Suprapubic skin (tissue), 4 donors: Measurements from ENCODE around the gene NES. TPM values are rescaled to one million over a fixed set of nuclear protein-coding genes. Genes with fewer than 3 reads are reported as not detected.

Experiments used
- DNase-seq, 2 donors: peaks; one replicate each; pipeline ENCODE4 v3.0.0-alpha.2; 2019; ENCODE audit warnings: low spot score in 2 of 2
- H3K27ac ChIP-seq: fragments of 200-600 bp; sonication (generic); one replicate; pipeline ENCODE4 v1.5.1; 2019
- H3K27me3 ChIP-seq: fragments of 200-600 bp; sonication (generic); one replicate; pipeline ENCODE4 v1.5.1; 2019
- H3K36me3 ChIP-seq: fragments of 200-600 bp; sonication (generic); one replicate; pipeline ENCODE4 v1.5.1; 2019
- H3K4me1 ChIP-seq: fragments of 200-600 bp; sonication (generic); one replicate; pipeline ENCODE4 v1.5.1; 2019
- H3K4me3 ChIP-seq: fragments of 200-600 bp; sonication (generic); one replicate; pipeline ENCODE4 v1.5.1; 2019; ENCODE audit warnings: mild to moderate bottlenecking
- H3K9me3 ChIP-seq: fragments of 200-600 bp; sonication (generic); one replicate; pipeline ENCODE4 v1.5.1; 2019
- CTCF ChIP-seq, 2 donors: fragments of 200-600 bp in 1 of 2; fragments of 450-650 bp in 1 of 2; sonication (generic) in 1 of 2; IDR thresholded peaks; one replicate each; pipeline ENCODE4 v1.5.1; 2016 to 2019; ENCODE audit warnings: antibody characterized with exemption in 2 of 2, mild to moderate bottlenecking in 1 of 2, moderate library complexity in 1 of 2
- EP300 ChIP-seq: sonication (generic); formaldehyde crosslinking; IDR thresholded peaks from one replicate; pipeline ENCODE4 v1.6.1; 2017; ENCODE audit warnings: antibody characterized with exemption
- POLR2A ChIP-seq, 2 donors: fragments of 450-650 bp; IDR thresholded peaks; one replicate each; pipeline ENCODE4 v1.6.1; 2017; ENCODE audit warnings: antibody characterized with exemption in 2 of 2, mild to moderate bottlenecking in 2 of 2, moderate library complexity in 2 of 2
- POLR2AphosphoS5 ChIP-seq, 3 donors: sonication (generic); formaldehyde crosslinking; IDR thresholded peaks; one replicate each; pipeline ENCODE4 v1.6.1; 2017; ENCODE audit warnings: antibody characterized with exemption in 3 of 3
- WGBS: methylation state at CpG from one replicate; pipeline ENCODE4 v1.1.5; 2018; 5-methylcytosine and 5-hydroxymethylcytosine counted together
- total RNA-seq, 4 donors: library from RNA; depleted of rRNA; stranded (reverse); fragments of >200 nt; gene quantifications; one replicate each; pipeline ENCODE4 v1.1.0, GENCODE V29; 2016

The NES gene
- total RNA-seq, 4 donors from 2014 or later: 1.9 to 7.4 (median 4.8) TPM

- Histone ChIP-seq H3K36me3 (no peaks in the 10 kb centered on the region), H3K9me3 (no peaks in the 10 kb centered on the region), H3K4me1 (peaks cover 21% of the 10 kb centered on the region), H3K27me3 (peaks cover 36% of the 10 kb centered on the region), H3K27ac (peak overlapping the region; percentile 64), H3K4me3 (peak overlapping the region; percentile 51)
- no peak for DNase-seq
- 13% methylated on average over 7 of the region's 49 CpGs for WGBS
- no peak for TF ChIP-seq POLR2A (IDR thresholded peaks at IDR 0.05)
- TF ChIP-seq CTCF (IDR thresholded peaks at IDR 0.05): no peak
- no peak for TF ChIP-seq POLR2AphosphoS5 (IDR thresholded peaks at IDR 0.05)
- TF ChIP-seq EP300: no peak
These were observed 940 bp downstream of the NES start for GRCh38 chr1:156676114-156676819.

GRCh38 chr1:156675210-156676113, 1.7 kb downstream of the NES start:
- TF ChIP-seq CTCF (IDR thresholded peaks at IDR 0.05) (no peak), POLR2A (IDR thresholded peaks at IDR 0.05) (no peak), POLR2AphosphoS5 (IDR thresholded peaks at IDR 0.05) (no peak), EP300 (no peak)
- 63% methylated on average over 13 of the region's 18 CpGs for WGBS
- Histone ChIP-seq H3K4me1 (peaks cover 21% of the 10 kb centered on the region), H3K9me3 (no peaks in the 10 kb centered on the region), H3K4me3 (peak overlapping the region; percentile 51), H3K27me3 (peaks cover 30% of the 10 kb centered on the region), H3K27ac (no peak overlapping the region), H3K36me3 (no peaks in the 10 kb centered on the region)
- no peak for DNase-seq

- TF ChIP-seq CTCF (IDR thresholded peaks at IDR 0.05) (no peak), EP300 (no peak), POLR2A (IDR thresholded peaks at IDR 0.05) (no peak), POLR2AphosphoS5 (IDR thresholded peaks at IDR 0.05) (no peak)
- Histone ChIP-seq H3K27me3 (peaks cover 19% of the 10 kb centered on the region), H3K36me3 (no peaks in the 10 kb centered on the region), H3K4me3 (peak overlapping the region; percentile 51), H3K4me1 (peaks cover 30% of the 10 kb centered on the region), H3K9me3 (no peaks in the 10 kb centered on the region), H3K27ac (no peak overlapping the region)
- DNase-seq: no peak
- 65% methylated on average over 6 of the region's 8 CpGs for WGBS
These were observed 3.7 kb downstream of the NES start for GRCh38 chr1:156673387-156674121.

- Histone ChIP-seq H3K4me1 (peaks cover 35% of the 10 kb centered on the region), H3K4me3 (no peak overlapping the region), H3K9me3 (no peaks in the 10 kb centered on the region), H3K27ac (no peak overlapping the region), H3K27me3 (peaks cover 10% of the 10 kb centered on the region), H3K36me3 (no peaks in the 10 kb centered on the region)
- WGBS: 92% methylated on average over 2 of the region's 2 CpGs
- TF ChIP-seq POLR2A (IDR thresholded peaks at IDR 0.05) (no peak), CTCF (IDR thresholded peaks at IDR 0.05) (no peak), POLR2AphosphoS5 (IDR thresholded peaks at IDR 0.05) (no peak), EP300 (no peak)
- DNase-seq: no peak
These were observed 5.4 kb downstream of the NES start for GRCh38 chr1:156671804-156672203.
